Measurements from ENCODE around the gene SOWAHC.
"Not testable (repeated sequence)": the region's sequence is repeated elsewhere in the genome, so short reads cannot be mapped to it uniquely, and the experiment has no call there.

Gene SOWAHC

DNA sequence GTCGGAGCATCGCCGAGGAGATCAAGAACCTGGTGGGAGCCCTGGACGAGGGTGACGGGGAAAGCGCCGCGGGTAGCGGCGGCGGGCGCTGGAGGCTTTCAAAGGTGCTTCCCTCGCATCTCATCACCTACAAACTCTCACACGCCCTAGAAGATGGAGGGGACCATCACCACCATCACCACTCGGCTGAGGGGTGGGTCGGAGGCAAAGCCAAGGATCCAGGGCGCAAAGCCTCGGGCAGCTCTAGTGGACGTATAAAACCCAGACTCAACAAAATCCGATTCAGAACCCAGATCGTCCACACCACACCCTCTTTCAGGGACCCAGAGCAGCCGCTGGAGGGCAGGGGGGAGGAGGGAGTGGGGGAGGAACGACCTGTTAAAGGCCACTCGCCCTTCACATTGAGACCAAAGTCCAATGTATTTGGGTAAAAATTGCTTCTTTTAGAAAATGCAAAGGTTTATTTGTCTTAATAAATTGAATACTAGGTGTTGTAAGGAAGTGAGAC is 1.5 kb downstream of the SOWAHC start:
- no peak for DNase-seq (ENCODE audit: low spot score)
- Histone ChIP-seq H3K27ac (no peak overlapping the region), H3K4me3 (peak overlapping the region; percentile 90)
- TF ChIP-seq, protein P1, sequence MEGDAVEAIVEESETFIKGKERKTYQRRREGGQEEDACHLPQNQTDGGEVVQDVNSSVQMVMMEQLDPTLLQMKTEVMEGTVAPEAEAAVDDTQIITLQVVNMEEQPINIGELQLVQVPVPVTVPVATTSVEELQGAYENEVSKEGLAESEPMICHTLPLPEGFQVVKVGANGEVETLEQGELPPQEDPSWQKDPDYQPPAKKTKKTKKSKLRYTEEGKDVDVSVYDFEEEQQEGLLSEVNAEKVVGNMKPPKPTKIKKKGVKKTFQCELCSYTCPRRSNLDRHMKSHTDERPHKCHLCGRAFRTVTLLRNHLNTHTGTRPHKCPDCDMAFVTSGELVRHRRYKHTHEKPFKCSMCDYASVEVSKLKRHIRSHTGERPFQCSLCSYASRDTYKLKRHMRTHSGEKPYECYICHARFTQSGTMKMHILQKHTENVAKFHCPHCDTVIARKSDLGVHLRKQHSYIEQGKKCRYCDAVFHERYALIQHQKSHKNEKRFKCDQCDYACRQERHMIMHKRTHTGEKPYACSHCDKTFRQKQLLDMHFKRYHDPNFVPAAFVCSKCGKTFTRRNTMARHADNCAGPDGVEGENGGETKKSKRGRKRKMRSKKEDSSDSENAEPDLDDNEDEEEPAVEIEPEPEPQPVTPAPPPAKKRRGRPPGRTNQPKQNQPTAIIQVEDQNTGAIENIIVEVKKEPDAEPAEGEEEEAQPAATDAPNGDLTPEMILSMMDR (IDR thresholded peaks at IDR 0.05) = no peak

DNA sequence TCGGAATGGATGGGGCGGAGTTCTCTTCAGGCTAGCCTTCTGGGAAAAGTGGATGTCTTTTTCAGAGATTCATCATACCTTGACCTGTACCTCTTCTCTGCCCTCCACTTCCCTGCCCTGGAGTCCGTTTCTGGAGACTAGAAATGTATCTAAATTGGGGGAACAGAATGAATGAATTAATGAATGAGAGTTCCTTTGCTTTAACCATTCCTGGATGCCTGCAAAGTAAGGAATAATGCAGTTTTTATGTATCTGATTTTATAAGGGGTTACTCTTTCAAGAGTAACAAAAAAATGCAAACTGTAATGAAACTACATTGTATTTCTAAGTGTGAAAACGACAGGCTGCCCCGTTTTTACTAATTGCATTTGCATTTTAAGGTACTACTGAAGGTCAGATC is 2.0 kb downstream of the SOWAHC start:
- H3K27ac ChIP-seq = no peak overlapping the region

DNA sequence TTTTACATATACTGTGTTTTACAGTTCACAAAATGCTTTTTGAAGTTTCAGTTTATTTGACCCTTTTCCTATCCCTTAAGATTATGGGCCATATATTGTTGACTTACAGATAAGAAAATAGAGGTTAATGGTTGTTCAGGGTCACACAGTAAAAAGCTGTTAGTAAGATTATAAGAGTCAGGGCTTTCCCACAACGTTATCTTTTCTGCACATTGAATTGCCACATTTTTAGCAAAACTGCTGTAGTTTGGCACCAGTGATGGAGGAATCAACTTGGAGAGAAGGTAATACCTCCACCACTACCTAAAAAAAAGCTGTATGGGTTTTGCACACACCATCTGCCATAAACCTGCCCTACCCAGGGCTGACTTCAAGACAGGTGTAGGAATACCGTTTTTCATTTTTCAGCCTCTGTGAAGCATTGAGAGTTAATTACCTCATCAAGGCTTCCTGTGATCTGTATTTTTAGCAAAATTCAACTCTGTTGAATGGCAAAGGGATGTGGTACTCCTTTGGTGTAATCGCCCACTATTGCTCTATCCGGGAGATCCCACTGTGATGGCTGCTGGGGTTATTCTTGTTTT is 5.0 kb downstream of the SOWAHC start:
- TF ChIP-seq, protein P1 (IDR thresholded peaks at IDR 0.05) = no peak
- Histone ChIP-seq H3K4me3 (no peak overlapping the region), H3K27ac (no peak overlapping the region)
- no peak for DNase-seq (ENCODE audit: low spot score)

More for the DNA sequence above, 2.0 kb downstream of the SOWAHC start:
- H3K4me3 ChIP-seq = peak overlapping the region; percentile 90
- TF ChIP-seq, protein P1 (IDR thresholded peaks at IDR 0.05) = no peak
- DNase-seq (ENCODE audit: low spot score) = no peak

DNA sequence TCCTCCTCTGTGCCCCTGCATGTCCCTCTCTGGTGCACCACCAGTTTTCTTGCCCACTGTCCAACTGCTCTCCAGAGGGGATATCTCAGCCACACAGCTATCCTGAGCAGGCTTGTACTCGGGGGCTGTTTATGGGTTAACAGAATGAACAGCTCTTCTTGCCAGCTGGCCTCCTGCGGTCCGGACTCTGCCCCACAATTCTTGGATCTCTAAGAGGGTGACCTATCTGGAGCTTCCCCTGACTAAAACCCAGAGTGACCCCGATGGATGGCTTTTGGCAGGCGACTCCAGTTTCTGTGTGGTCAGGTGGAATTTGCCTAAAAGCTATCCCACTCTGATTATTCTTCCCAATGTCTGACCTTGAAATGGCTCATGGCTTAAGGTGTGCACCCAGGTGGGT is 9.1 kb downstream of the SOWAHC start:
- TF ChIP-seq, protein P1 (IDR thresholded peaks at IDR 0.05) = no peak
- no peak for DNase-seq (ENCODE audit: low spot score)
- Histone ChIP-seq H3K27ac (no peak overlapping the region), H3K4me3 (no peak overlapping the region)

DNA sequence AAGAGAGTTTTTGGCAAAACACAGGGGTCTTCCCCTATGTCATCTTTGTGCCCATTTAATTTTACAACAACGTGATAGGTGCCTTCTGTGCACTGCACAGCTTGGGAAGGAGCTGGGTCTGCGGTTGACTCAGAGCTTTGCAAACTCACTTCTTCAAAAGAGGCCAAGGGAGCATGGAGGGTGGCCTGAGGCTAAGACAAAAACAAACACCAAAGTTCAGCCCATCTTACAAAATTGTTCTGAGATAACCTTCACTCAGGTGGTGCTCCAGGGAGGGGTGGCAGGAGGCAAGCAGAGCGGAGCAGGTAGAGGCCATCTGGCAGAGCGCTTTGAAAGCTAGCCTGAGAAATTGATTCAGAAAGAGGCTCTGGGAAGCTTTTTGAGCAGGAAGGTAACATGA is 9.8 kb downstream of the SOWAHC start:
- DNase-seq (ENCODE audit: low spot score) = no peak
- Histone ChIP-seq H3K27ac (no peak overlapping the region), H3K4me3 (no peak overlapping the region)
- TF ChIP-seq, protein P1 (IDR thresholded peaks at IDR 0.05) = no peak

DNA sequence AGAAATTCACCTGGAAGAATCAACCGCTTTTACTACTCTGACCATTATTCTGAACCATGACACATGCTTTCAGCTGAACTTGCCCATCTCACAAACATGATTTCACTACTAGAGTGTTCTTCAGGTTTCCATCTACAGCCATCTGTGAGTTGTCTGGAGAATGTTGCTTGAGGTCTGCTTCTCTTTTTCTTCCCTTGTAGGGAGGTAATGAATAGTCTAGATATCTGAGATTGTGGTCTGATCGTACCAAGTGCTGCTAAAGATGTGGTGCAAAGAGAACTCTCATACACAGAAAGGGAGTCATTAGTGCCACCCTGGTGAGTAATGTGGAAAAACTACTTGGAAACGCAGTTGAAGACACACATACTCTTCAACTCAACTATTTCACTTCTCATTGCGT is 10.2 kb downstream of the SOWAHC start:
- TF ChIP-seq, protein P1 (IDR thresholded peaks at IDR 0.05) = no peak
- no peak overlapping the region for H3K4me3 ChIP-seq
- DNase-seq (ENCODE audit: low spot score) = no peak
- H3K27ac ChIP-seq = no peak overlapping the region

DNA sequence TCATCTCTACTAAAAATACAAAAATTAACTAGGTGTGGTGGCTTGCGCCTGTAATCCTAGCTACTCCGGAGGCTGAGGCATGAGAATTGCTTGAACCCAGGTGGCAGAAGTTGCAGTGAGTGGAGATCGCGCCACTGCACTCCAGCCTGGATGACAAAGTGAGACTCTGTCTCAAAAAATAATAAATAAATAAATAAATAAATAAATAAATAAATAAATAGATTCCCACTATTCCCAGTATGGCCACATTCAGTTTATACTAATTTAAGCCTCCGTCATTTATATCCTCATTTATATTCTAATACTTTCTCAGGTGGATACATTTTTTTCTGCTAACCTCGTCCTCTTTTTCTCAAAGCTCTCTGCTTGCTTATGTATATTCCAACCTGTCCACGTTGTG is 14.2 kb downstream of the SOWAHC start:
- not testable (repeated sequence) for H3K4me3 ChIP-seq; H3K27ac ChIP-seq; DNase-seq (ENCODE audit: low spot score)

All from coronary artery (tissue), 2 donors.